Left kidney (tissue), 8 donors: ENCODE measurements around the gene CASP1. TPM values are rescaled to one million over a fixed set of nuclear protein-coding genes. Genes with fewer than 3 reads are reported as not detected.
"Not testable (repeated sequence)": the region's sequence is repeated elsewhere in the genome, so short reads cannot be mapped to it uniquely, and the experiment has no call there.

Experiments
- DNase-seq: peaks from one replicate; pipeline ENCODE4 v3.0.0-alpha.2; 2013
- long read RNA-seq, 8 donors: transcript quantifications; one replicate each; lab custom pipeline, GENCODE V29; 2026
- polyA plus RNA-seq: library from polyadenylated mRNA; unstranded; fragments of 120-200 nt; gene quantifications from one replicate; pipeline ENCODE4 v1.2.1, GENCODE V29; 2013; ENCODE audit not compliant: insufficient read length

Gene CASP1
- polyA plus RNA-seq = 3.1 TPM
- long read RNA-seq, donor 1 = 0 reads
- long read RNA-seq, donor 2, partial matches to known transcripts = 0 of 3 reads
- long read RNA-seq, donor 2, other reads (novel, unspliced or antisense) = 0 of 3 reads
- long read RNA-seq, donor 3 = 0 reads
- long read RNA-seq, donor 4 = 0 reads
- long read RNA-seq, donor 5 = 0 reads
- long read RNA-seq, donor 6 = 0 reads
- long read RNA-seq, donor 7, partial matches to known transcripts = 0 of 2 reads
- long read RNA-seq, donor 7, other reads (novel, unspliced or antisense) = 0 of 2 reads
- long read RNA-seq, donor 8 = 0 reads

DNA sequence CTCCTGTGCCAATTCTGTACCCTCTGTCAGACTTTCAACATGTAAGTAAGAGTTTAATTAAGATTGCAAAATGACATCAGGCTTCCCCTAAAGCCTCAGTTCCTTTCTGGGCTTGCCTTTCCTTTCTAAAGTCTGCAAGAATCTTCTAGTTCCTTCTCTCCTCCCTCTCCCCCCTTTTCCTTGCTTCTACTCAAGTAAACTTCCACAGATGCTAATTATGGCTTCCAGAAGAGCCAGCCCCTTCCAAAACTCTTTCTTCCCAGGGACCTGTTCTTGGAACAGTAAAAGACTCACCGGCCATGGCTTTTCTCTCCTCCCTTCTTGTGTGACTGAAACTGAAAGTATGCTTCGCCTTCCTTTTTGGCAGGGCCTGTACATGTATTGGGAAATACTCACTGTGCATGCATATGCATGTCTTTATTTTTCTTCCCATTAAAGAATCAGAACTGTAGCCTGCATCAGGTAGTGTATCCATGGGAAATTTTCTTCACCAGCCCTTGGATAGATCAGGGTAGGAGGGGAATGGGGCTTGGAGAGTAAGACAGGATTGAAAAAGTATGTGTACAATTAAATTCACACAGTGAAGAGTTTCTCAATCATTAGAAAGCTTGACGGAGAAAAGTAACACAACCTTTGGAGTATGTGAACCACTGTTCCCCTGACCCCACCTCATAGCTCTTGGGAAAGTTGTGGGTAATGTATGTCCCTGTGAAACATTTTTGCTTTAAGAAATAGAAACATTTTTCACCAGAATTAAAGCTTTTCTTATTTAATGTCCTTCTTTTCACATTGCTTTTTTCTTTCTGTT lies at the start of gene CASP1:
Gene CASP1 (minus strand): TSS at position 332 of the 808 bp plus-strand sequence. CDS start 31 bp downstream, at position 301.
- no peak for DNase-seq

DNA sequence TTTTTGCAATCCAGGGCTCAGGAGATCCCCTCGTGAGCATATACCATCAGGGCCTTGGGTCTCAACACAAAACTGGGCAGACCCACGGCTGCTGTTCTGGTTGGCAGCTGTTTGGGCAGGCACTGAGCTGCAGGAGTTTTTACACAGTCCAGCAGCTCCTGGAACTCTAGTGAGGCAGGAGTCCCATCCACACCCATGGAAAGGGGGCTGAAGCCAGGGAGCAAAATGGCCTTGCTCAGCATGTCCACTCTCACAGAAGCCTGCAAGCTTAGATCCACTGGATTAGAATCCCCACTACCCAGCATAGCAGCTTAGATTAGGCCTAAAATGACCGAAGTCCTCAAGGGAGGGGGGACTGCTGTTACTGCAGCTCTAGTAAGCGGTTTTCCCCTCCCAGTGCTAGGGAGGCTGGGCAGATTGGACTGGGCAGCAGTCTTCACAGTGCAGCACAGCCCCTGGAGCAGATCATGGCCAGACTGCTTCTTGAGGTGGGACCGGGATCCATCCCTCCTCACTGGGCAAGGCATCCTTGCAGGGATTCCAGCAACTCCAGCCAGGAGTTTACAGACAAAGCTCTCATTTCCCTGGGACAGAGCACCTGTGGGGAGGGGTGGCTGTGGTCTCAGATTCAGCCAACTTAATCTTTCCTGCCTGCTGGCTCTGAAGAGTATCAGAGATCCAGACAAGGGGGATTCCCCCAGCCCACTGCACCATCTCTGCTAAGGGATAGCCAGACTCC lies 46.6 kb upstream of the CASP1 start:
- DNase-seq = no peak

DNA sequence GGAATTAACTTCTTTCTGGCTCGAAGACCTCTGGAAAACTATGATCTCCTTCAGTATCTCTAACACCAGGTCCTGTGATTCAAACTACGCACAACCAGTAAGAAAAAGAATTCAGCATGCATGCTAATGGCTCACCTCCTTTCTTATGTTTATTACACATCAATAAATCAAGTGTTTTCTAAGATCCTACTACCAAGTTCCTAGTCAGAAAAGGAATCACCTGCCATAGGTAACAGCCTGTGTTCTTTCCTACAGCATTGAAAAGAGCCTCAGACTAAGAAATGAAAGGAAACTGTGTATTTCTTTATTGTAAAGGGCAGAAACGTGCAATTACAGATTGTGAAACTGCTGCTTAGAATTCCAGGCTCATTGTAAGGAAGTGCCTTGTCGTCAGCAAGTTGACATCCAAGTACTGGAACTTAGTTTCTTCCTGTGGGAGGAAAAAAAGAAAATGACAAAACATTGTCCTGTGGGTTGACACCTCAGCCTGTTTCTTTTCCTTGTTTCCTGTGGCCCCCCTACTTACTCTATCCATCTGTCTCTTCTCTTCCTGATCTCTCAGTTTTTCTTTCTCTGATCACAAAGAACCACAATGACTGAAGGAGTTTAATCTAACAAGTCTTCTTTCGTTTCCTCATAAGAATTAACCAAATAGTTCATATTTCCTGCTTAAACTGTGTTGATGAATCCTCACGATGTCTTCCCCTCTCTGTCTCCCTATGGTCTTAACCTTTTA lies 45.4 kb upstream of the CASP1 start:
- DNase-seq = peak; percentile 1

DNA sequence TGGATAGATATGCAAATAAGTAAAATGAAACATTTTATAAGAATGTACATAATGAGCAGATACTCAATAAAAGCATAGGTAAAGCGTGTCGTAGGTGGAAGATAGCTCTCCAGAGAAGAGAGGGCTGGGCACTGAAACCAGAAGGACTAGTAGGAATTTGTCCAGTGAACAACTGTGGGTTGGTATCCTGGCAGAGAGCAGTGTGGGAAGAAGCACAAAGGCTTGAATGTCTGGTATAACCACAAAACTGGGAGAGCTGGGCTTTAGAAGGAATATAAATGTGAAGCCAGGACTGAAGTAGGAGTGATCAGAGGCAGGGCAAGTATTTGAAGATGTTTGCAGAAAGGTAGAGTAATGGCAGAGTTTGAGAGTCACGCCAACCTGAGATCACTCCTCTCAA lies 43.3 kb upstream of the CASP1 start:
- no peak for DNase-seq

DNA sequence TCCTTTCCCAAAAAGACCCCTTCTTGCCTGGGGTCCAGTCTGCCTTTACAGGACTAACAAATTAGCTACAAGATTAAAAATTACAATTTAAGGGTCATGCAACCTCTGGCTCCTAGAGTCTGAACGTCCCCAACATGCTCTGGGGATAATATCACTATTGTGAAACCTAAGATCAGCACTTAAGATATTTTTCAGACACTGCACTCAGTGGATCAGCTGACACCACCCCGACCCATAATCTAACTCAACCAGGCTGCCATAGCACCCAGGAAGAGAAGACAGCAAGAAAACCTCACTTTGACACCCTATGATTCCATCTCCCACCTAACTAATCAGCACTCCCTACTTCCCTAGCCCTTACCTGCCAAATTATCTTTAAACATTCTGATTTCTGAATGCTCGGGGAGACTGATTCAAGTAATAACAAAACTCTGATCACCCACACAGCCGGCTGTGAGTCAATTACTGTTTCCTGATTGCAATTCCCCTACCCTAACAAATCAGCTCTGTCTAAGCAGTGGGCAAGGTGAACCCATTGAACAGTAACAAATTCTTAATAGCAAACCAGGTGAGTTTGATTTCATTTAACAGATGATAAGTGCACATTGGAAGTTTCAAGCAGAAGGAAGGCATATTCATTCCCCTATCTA lies 42.3 kb upstream of the CASP1 start:
- not testable (repeated sequence) for DNase-seq

DNA sequence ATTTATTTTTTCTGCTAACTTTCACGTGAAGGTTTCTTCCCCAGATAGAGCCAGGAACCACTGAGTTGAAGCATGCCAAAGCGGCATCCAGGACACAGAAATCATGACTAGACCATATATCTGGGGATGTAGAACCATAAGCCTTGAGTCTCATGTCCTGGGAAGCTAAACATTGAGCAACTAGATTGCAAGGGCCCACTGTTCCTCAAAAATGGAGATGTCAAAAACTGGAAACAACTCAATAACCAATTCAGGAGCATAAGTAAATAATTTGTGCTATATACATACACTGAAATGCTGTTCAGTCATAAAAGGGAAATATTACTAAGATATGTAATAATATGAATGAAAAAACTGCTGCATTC lies 39.2 kb upstream of the CASP1 start:
- DNase-seq = no peak

DNA sequence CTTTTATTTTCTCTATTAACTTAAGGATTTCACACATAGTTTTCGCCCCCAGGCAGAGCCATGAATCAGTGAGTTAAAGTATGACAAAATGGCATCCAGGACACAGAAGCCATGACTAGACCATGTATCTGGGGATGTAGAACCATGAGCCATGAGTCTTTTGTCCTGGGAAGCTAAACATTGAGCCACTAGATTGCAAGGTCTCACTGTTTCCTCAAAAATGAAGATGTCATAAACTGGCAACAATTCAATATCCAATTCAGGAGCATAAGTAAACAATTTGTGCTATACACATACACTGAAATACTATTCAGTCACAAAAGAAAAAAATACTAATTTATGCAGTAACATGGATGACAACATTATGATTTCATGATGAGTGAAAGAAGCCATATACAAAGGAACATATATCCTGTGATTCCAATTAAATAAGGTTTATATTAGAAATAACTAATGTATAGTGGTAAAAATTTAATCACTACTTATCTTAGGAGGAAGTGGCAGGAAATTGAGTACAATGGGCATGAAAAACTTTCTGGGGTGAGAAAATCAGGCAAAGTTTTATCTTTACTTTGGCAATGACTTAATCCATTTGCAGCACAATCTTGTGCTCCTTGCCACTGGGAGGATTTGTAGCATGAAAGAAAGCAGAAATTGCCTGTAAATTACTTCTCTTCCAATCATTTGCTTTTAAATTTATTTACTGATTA lies 38.7 kb upstream of the CASP1 start:
- no peak for DNase-seq

DNA sequence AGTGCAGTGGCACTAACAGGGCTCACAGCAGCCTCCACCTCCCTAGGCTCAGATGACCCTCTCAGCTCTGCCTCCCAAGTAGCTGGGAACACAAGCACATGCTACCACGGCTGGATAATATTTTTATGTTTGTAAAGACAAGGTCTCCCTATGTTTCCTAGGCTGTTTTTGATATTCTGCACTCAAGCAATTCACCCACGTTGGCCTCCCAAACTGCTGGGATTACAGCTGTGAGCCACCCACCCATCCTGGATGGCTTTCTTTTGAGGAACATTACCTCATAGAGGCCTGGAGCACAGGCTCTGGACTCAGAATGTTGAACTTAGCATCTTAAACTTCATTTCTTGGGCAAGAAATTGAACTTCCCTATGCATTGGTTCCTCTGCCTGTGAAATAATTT lies 37.1 kb upstream of the CASP1 start:
- DNase-seq = not testable (repeated sequence)

DNA sequence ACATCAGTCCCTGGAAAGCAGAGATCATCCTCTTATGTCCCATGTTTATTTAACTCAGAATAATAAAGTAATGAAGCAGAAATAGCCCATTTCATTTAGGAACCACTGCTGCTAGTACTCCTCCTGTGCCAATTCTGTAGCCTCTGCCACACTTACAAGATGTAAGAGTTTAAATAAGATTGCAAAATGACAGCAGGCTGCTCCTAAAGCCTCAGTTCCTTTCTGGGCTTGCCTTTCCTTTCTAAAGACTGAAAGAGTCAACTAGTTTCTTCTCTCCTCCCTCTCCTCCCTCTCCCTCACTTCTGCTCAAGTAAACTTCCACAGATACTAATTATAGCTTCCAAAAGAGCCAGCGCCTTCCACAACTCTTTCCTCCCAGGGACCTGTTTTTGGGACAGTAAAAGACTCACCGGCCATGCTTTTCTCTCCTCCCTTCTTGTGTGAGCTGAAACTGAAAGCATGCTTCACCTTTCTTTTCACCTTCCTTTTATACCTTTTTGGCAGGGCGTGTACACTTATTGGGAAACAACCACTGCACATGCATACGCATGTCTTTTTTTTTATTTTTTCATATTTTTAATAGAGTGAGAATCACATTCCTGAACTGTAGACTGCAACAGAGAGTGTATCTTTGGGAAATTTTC lies 36.3 kb upstream of the CASP1 start:
- no peak for DNase-seq

DNA sequence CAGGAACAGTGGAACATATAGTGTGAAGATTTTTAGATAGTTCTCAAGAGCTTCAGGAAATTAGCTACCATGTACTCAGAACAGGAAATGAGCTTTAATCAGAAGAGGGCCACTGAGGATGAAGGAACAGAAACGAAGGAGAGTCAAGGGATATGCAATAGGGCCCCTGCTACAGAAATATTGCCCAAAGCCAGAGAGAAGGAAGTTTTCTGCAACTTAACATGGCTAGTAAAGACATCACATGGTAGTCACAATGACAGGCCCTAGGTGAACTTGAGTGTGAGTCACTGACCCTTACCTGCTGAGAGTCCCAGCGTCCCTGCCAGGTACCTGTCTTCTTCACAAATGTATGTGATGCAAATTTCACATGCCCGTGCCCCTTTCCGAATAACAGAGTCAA lies 35.4 kb upstream of the CASP1 start:
- no peak for DNase-seq

DNA sequence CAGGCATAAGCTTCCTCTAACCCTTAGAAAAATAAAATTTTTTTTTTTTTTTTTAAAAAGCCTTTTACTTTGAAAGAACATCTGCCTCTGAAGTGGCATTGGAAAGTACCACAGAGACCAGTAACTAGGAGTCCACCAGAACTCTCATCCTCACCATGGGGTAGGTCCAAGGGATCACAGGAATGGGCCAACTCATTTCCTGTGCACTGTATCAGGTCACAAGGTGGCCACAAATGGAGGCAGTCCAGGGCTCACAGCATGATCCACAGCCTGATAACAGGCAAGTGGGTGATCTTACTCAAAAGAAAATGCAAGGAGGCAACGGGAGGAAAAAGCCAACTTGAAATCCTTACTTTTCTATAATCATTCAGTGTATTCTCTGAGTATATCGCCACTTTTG lies 34.8 kb upstream of the CASP1 start:
- DNase-seq = not testable (repeated sequence)

DNA sequence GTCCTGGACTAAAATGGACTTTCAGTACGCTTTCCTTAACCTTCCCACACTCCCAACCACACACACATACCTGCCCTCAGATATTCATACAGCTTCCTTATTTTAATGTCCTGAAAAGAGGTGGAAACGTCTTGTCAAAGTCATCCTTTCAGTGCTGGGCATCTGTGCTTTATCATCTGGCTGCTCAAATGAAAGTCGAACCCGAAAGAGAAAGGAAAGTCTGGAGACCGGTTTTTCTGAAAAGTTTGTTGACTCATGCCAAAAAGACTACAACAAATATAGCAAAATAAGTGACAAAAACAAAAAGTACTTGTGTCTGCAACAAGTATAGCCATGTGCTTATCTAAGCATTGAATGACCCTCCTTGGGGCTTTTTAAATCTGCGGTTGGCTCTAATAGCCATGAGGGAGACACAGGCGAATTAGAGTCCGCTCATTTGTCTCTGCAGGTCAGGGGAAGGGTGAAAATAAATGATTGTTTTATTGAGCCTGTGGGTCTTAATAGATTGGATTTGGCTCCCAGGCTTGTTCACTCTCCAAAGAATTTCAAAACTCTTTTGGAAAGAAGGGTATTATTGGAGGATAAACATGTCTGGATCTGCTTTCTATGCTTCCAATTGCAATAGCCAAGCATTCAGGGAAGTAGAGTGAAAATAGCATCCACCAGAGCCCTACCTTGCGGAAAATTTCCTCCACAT lies 28.4 kb upstream of the CASP1 start:
- DNase-seq = not testable (repeated sequence)

DNA sequence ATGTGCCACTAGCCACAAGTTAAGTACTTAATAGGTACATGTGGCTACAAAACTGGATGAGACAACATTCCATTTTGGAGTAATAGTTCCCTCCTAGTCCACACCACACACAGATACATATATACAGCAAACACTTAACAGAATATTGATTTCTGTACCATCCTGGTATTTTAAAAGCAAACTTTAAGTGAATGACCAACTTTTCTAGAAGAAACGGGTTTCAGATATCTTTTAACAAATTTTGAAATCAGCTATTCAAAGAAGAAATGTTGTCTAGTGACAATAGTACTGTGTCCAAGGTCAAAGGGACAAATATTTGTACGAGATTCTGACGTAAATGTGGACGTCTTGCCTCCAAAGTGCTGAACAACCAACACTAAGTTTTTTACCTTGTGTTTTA lies 22.5 kb upstream of the CASP1 start:
- DNase-seq = no peak

DNA sequence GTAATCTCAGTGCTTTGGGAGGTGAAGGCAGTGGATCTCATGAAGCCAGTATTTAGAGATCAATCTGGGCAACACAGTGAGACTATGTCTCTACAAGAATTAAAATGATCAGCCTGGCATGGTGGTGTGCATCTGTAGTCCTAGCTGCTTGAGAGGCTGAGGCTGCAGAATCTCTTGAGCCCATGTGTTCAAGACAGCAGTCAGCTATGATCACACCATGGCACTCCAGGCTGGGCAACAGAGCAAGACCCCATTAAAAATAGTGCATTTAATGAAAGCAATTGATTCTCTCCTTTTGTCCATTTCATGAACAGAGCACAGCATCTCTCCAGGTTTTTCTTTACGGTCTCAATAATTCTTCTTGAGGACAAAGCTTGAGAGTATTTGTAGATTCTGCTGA lies 21.5 kb upstream of the CASP1 start:
- DNase-seq = no peak

DNA sequence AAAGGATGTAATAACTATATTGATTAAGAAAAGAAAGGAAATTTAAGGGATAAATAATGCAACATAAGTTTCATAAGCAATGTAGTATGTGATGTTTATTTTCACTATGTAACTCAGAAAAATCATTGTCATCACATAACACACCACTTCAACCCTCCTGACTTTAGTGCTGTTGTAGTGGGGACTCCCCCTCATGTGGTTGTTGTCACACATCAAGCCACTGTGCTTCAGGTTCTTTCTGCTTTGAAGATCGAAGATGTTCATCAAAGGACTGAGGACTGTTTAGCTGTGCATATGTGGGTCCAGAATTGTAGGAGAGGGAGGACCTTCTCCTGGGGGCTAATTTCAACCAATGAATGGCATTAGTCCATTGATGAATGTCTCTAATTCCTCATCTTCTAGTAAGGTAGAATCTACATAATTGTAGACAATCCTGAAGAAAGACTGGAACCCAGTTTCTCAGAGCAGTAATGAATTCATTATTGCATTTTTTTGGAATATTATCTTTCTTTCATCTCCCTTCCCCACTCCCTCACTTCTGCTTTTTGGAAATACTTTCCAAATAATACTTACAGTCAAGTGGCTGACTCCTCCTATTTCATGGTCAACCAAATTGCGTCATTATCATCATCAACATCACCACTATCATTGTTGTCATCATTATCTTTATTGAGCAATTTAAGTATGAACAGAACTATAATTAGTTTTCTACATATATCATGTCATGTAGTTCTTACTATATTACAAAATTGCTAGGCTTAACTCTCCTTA lies 20.0 kb upstream of the CASP1 start:
- DNase-seq = no peak

DNA sequence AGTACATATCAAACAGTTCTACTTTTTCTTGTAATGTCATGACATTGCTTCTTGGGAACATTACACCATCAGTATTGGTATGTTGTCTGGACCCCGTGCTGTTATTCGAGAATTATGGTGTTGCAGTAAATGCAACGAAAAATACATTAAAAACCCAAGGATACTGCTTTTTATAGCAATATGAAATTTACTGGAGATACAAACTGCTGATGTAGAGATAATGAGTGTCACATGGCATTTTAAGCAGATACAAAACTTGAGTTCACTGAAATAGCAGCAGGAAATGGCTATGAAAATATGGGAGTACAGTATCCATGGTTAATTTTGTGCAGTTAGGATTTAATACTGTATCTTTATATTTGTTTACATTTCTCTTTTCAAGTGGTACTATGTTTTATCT lies 17.5 kb upstream of the CASP1 start:
- no peak for DNase-seq

DNA sequence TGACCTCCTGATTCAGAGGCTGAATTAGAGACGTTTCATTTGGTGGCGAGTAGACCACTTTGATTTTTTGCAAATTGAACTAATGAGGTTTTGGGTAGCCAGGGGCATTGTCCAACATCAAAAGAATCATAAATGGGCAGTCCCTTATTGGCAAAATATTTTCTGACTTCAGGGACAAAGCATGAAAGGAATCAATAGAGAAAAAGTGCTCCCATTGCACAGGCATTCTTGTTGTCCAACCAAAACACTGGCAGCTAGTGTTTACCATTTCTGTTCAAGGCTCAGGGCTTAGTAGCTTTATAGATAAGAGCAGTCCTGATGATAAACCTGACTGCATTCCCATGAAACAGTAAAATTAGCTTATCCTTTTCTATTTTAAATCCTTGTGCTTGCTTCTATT lies 16.6 kb upstream of the CASP1 start:
- DNase-seq = no peak

DNA sequence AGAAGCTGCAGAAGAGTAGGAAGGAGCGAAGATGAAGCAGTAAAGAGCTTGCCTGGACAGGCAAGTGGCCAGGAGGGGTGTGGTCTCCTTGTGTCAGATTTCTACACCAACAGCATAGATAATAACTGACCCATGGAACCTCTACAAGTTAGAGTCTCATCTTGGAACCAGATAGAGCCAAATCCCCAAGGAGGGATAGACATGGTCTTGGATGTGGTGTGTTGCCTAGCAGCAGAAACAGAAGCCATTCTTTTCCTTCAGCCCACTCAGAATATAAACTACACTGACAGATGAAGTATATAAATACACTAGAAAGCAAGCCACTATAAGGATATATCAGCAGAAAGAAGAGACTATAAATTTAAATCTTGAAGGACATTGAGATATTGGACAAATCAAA lies 14.5 kb upstream of the CASP1 start:
- DNase-seq = no peak
